Ovary (tissue), 3 donors: ENCODE data around the gene CMTM1.

ENCODE experiments used
- EP300 ChIP-seq: sonication (generic); formaldehyde crosslinking; IDR thresholded peaks from one replicate; pipeline ENCODE4 v1.6.1; 2017; ENCODE audit warnings: antibody characterized with exemption
- POLR2A ChIP-seq: fragments of 450-650 bp; IDR thresholded peaks from one replicate; pipeline ENCODE4 v1.6.1; 2017; ENCODE audit warnings: antibody characterized with exemption, mild to moderate bottlenecking, moderate library complexity
- TF ChIP-seq, protein P1 (sequence below), 3 donors: fragments of 450-650 bp in 2 of 3; fragments of 200-600 bp in 1 of 3; IDR thresholded peaks; one replicate each; pipeline versions ENCODE4 v1.5.1 to v1.8.0; 2016 to 2022; ENCODE audit warnings: antibody characterized with exemption in 3 of 3, mild to moderate bottlenecking in 1 of 3
- donor health status: DM: no; HTN: no; CAD: no.

DNA sequence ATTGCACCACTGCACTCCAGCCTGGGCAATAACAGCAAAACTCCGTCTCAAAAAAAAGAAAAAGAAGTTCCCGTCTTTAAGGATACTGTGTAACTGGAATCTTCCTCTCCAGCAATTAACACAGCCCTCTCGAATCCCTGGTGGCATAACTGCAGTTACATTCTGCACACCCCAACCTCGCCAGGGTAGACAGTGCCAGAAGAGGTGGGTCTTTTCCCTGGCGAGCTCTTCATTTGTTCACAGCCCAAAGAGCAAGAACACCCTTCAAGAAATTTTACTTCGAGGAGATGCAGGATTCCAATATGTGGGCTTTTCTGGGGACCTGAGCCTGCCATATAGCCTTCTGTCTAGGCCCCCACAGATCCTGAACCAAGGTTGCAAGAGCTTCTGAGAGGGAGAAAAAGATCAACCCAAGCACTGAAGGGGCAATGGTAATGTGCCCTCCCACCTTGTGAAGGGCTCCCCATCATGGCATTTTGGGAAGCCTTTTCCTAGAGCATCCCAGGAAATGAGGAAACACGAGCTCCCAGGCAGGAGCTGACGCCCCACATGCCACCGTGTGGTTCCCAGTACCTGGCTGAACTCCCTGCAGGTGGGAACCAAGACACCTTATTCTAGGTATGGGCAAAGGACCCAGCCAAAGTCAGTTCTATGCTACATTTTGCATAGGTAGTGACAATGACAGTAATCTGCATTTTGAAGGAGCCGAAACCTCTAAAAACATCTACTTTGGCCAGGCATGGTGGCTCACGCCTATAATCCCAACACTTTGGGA lies 43.2 kb upstream of the CMTM1 start:
- TF ChIP-seq, protein P1, sequence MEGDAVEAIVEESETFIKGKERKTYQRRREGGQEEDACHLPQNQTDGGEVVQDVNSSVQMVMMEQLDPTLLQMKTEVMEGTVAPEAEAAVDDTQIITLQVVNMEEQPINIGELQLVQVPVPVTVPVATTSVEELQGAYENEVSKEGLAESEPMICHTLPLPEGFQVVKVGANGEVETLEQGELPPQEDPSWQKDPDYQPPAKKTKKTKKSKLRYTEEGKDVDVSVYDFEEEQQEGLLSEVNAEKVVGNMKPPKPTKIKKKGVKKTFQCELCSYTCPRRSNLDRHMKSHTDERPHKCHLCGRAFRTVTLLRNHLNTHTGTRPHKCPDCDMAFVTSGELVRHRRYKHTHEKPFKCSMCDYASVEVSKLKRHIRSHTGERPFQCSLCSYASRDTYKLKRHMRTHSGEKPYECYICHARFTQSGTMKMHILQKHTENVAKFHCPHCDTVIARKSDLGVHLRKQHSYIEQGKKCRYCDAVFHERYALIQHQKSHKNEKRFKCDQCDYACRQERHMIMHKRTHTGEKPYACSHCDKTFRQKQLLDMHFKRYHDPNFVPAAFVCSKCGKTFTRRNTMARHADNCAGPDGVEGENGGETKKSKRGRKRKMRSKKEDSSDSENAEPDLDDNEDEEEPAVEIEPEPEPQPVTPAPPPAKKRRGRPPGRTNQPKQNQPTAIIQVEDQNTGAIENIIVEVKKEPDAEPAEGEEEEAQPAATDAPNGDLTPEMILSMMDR (IDR thresholded peaks at IDR 0.05) = no peak
- TF ChIP-seq POLR2A = no peak
- no peak for TF ChIP-seq EP300
